HG03354 (cell line): ENCODE measurements around the gene RAP1GAP2.
"Not testable (repeated sequence)": the region's sequence is repeated elsewhere in the genome, so short reads cannot be mapped to it uniquely, and the experiment has no call there.

Experiments
- ATAC-seq: cut with Tn5 transposase; IDR thresholded peaks from one replicate; pipeline ENCODE4 v1.9.1; 2021; ENCODE audit warnings: mild to moderate bottlenecking; ENCODE audit not compliant: unreplicated experiment, poor library complexity, severe bottlenecking

Gene RAP1GAP2

GRCh38 chr17:3027786-3028532 is 231.7 kb downstream of the RAP1GAP2 start:
- no peak for ATAC-seq

- no peak for ATAC-seq
Observed at GRCh38 chr17:3029213-3029913, 233.1 kb downstream of the RAP1GAP2 start.

GRCh38 chr17:3030096-3030495 is 233.9 kb downstream of the RAP1GAP2 start:
- no peak for ATAC-seq

DNA sequence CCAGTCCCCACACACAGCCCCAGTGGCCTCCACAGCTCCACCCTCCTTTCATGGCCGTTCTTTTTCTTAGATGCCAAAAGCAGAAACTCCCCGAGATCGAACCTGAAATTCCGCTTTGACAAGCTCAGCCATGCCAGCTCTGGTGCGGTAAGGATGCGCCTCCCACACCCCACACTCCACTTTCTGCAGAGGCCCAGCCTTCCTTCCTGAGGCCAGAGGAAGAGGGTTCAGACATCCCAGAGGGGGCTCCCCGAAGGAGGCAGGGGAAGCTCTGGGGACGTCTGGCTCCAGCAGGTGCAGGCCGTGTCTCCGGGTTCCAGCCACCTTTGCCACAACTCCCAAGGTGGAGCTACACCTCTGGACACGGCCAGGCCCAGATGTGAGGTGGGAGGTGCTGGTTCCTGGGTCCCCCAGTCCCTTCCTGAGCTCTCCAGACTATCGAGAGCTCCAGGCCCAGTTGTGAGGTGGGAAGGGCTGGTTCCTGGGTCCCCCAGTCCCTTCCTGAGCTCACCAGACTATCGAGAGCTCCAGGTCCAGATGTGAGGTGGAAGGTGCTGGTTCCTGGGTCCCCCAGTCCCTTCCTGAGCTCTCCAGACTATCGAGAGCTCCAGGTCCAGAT is 234.7 kb downstream of the RAP1GAP2 start:
- ATAC-seq = not testable (repeated sequence)

GRCh38 chr17:3032258-3033247 is 236.3 kb downstream of the RAP1GAP2 start:
- ATAC-seq = no peak

DNA sequence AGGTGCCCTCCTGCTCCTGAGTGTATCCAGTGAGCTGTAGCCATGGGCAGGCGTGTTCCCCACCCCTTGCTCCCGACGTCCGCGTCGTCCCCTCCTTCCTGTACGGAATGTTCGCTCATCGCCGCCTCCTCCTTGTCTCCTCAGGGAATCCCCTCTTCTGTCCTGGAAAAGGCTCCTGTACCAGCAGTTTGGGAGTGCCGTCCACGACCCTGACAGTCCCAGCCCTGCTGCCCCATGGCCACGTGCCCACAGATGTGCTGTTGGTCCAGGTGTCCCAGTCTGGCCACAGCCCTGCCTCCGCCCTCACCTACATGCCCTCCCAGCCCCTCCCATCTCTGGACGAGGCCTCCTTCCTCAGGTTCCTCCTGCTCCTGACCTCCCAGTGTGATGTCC is 237.0 kb downstream of the RAP1GAP2 start:
- ATAC-seq = no peak

DNA sequence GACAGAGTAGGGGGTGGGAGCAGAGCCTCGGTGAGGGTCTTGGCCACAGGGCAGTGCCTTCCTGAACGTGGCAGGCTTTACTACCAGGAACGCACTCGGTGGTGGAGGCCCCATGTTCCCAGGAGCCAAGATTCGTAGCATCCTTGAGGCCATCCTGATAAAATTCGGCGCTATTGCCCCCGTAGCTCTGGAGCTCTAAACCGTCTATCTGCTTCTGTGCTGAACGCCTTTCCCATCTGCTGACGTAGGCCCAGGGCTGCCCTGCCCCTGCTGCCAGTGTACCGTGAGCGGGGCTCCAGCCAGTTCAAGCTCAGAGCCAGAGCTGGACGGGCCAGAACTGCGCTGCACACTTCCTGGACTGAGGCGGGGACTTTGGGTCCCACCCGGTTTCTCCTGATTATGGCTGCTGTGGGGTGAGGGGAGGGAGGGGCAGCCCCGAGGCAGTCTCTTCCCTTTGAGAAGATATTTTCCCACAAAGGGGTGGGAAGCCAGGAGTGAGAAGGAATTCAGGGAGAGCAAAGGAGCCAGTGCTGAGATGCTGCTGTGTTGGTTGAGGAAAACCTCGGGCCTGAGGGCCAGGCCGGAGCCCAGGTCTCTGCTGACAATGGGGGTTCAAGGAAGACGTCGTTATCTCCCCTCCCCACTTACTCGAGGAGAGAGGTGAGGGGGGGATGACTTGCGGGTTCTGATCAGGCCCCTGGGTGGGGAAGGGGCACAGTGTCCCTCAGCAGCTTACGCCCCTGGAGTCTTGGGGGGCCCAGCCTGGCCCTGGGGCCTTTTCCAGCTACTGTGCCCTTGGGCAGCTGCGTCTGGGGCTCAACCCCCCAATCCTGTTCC is 237.7 kb downstream of the RAP1GAP2 start:
- ATAC-seq = no peak

DNA sequence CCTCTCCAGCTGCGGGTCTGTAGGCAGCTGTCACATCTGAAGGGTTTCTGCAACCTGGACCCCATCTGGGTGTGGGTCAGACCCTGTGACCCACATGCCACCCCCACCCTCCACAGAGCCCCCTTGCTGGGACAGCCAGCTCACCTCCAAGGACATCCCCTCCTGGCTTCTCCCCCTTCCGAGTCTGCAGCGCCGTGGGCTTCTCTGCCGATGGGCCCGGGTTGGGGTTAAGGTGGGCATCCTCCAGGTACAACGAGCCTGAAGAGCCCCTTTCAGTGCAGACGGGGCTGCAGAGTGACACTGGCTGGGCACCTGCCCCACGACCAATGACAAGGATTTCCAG is 238.3 kb downstream of the RAP1GAP2 start:
- ATAC-seq = no peak

DNA sequence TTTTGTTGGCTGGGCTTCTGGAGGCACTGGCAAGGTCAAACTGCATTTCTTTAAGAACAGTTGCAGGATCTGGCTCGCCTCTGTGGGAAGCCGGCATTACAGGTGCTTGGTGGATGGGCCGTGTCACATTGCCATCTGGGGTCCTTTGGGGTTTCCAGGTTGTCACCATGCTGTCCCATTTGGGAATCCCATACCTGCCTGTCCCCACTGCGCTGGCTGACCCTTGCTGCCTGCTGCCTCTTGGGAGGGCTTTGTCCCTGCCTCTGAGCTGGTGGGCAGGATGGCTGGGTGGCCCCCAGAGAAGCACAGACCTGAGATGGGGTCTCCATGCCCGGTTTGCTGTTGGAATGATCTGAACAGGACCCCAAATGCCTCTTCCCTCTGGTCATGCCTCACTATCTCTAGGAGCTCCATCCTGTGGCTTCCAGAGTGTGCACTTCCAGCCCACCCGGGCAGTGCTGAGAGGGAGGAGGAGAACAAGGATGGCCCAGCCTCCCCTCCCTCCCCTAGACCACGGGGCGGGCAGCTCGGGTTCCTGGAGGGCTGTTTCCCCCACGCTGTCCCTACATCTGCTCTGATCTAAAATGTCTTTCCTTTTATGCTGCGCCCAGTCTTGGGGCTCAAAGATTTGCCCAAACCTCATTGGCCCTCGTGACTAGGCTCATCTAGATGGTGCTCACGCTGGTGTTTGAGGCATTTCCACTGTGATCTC is 239.2 kb downstream of the RAP1GAP2 start:
- ATAC-seq = no peak

GRCh38 chr17:3035968-3036280 is 239.7 kb downstream of the RAP1GAP2 start:
- no peak for ATAC-seq

DNA sequence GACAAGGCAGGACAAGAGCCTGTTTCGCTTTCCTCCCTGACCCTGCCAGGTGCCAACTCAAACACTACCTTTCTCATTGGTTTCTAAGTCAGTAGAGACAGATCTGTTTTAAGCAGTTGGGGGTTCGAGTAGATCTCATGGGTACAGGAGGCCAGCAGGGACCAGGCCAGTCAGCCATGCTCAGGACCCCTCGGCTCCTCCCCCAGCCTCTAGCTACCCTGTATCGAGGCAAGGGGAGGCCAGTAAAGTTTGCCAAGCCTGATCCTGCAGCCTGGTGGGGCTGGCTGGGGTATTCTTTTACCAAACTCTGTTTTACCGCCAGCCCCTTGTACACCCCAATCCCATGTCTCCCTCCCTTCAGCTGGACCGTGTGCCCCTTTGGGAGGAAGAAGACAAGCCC is 240.6 kb downstream of the RAP1GAP2 start:
- no peak for ATAC-seq

- no peak for ATAC-seq
Observed at GRCh38 chr17:3037259-3037658, 241.0 kb downstream of the RAP1GAP2 start.

- no peak for ATAC-seq
Observed at GRCh38 chr17:3038941-3039340, 242.7 kb downstream of the RAP1GAP2 start.

- ATAC-seq = no peak
Observed at GRCh38 chr17:3039736-3040135, 243.5 kb downstream of the RAP1GAP2 start.

DNA sequence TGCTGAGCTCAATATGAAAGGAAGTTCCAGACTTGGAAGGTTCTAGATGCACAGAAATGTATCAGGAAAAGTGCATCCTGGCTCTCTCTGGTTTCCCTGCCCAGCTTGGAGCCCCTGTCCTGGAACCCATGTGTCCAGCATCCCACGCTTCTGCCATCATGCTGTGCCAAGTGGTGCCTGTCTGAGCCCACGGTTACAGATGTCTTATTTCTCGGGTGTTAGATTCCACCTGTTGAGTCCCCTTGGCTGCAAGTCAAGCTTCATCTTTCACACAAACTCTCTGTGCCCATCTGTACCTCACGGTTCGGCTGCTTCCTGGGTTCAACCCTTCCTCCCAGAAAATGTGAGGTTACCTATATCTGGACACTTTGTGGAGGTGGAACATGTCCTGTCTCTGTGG is 244.6 kb downstream of the RAP1GAP2 start:
- ATAC-seq = no peak

GRCh38 chr17:3043737-3044365 is 247.6 kb downstream of the RAP1GAP2 start:
- ATAC-seq = no peak

GRCh38 chr17:3046753-3047152 is 250.5 kb downstream of the RAP1GAP2 start:
- no peak for ATAC-seq
